Coronary artery (tissue), 2 donors: ENCODE measurements around the gene TMEM63A.

Experiments
- DNase-seq: peaks from one replicate; pipeline ENCODE4 v3.0.0-alpha.2; 2017; ENCODE audit warnings: low spot score
- H3K27ac ChIP-seq, 2 donors: fragments of 200-600 bp; sonication (generic); one replicate each; pipeline ENCODE4 v1.5.1; 2016 to 2019
- H3K4me3 ChIP-seq: fragments of 200-600 bp; sonication (generic); 2 replicates; pipeline ENCODE4 v1.5.1; 2016; ENCODE audit warnings: mild to moderate bottlenecking, moderate library complexity
- TF ChIP-seq, protein P1 (sequence below): fragments of 200-600 bp; sonication (generic); IDR thresholded peaks from one replicate; pipeline ENCODE4 v1.5.1; 2019; ENCODE audit warnings: antibody characterized with exemption

The TMEM63A gene

DNA sequence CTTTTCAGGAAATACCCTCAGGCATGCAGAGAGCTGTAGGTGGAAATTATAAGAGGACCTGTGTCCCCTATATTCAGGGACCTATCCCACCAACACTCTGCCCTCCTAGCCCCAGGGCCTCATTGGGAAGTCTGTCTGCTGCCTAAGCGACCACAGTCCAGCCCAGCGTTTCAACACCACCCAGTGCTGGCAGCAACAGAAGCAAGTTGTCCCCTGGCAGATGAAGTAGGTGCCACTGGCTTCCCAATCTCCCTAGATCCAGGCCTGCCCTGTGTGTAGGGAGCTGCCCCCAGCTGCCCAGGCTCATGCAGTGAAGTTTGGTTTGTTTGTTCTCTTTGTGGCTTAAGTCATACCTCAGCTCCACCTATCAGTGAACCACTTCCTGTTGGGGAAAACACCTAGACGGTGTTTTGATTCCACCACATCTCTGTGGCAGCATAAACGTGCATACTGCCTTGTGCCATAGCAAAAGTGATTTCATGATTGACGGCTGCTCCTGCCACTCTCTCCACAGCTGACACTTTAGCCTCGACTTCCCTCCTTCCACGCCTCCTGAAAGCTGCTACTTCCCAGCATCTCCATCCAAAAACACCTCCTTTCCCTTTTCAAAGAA is 14.9 kb upstream of the TMEM63A start:
- TF ChIP-seq, protein P1, sequence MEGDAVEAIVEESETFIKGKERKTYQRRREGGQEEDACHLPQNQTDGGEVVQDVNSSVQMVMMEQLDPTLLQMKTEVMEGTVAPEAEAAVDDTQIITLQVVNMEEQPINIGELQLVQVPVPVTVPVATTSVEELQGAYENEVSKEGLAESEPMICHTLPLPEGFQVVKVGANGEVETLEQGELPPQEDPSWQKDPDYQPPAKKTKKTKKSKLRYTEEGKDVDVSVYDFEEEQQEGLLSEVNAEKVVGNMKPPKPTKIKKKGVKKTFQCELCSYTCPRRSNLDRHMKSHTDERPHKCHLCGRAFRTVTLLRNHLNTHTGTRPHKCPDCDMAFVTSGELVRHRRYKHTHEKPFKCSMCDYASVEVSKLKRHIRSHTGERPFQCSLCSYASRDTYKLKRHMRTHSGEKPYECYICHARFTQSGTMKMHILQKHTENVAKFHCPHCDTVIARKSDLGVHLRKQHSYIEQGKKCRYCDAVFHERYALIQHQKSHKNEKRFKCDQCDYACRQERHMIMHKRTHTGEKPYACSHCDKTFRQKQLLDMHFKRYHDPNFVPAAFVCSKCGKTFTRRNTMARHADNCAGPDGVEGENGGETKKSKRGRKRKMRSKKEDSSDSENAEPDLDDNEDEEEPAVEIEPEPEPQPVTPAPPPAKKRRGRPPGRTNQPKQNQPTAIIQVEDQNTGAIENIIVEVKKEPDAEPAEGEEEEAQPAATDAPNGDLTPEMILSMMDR, result no peak
- DNase-seq, result no peak
- Histone ChIP-seq H3K27ac (no peak overlapping the region), H3K4me3 (no peak overlapping the region)

DNA sequence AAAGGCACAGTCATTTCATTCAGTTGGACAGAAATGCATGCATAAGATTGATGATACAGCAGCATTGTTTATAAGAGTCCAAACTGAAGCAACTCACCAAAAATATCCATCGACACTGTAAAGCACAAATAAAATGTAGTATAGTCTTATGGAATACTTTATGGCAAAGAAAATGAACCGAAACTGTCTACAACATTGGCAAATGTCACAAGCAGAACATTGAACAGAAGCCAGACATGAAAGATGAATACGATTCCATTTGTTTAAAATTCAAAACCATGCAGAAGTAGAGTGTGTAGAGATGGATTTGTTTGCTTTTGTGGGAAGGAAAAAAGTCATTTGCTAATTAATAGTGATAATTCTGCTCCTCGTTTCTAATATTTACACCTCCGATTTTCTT is 14.3 kb upstream of the TMEM63A start:
- TF ChIP-seq, protein P1, result no peak

DNA sequence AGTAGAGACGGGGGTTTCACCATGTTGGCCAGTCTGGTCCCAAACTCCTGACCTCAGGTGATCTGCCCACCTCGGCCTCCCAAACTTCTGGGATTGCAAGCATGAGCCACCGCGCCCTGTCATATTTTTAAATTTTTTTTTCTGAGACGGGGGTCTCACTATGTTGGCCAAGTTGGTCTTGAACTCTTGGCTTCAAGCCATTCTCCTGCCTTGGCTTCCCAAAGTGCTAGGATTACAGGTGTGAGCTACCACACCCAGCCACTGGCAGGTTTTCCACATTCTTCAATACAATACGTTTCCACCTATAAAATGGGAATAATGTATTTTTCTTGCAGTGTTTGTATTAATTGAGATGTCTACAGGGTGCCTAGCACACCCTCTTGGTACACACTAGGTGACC is 10.1 kb upstream of the TMEM63A start:
- Histone ChIP-seq H3K27ac (no peak overlapping the region), H3K4me3 (no peak overlapping the region)
- no peak for DNase-seq
- TF ChIP-seq, protein P1, result no peak

More for the DNA sequence above, 14.3 kb upstream of the TMEM63A start:
- no peak for DNase-seq
- H3K4me3 ChIP-seq, result no peak overlapping the region
- no peak overlapping the region for H3K27ac ChIP-seq

DNA sequence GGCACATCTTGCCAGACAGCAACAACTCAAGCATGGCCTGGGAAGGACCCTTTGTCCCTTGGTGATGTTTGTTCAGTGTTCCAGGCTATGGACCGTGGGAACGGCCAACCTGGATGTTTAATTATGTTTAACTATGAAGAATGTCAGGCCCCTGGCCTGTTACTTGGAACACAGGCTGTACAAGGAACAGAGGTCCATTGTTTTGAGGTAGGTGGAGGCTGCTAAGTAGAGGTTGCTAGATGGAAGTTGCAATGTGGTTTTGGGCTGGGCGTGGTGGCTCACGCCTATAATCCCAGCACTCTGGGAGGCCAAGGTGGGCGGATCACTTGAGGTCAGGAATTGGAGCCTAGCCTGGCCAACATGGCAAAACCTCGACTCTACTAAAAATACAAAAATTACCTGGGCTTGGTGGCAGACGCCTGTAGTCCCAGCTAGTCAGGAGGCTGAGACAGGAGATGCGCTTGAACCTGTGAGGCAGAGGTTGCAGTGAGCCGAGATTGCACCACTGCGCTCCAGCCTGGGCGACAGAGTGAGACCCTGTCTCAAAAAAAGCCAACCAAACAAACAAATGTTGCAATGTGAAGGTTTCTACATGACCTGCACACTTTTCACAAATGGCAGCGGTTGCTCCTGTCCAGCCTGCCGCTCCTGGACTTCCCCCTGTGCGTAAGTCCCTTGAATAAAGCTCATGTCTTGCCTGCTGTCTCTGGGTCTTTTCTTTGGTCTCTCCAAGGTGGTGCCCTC is 9.2 kb upstream of the TMEM63A start:
- TF ChIP-seq, protein P1, result no peak
- Histone ChIP-seq H3K27ac (no peak overlapping the region), H3K4me3 (no peak overlapping the region)
- no peak for DNase-seq

DNA sequence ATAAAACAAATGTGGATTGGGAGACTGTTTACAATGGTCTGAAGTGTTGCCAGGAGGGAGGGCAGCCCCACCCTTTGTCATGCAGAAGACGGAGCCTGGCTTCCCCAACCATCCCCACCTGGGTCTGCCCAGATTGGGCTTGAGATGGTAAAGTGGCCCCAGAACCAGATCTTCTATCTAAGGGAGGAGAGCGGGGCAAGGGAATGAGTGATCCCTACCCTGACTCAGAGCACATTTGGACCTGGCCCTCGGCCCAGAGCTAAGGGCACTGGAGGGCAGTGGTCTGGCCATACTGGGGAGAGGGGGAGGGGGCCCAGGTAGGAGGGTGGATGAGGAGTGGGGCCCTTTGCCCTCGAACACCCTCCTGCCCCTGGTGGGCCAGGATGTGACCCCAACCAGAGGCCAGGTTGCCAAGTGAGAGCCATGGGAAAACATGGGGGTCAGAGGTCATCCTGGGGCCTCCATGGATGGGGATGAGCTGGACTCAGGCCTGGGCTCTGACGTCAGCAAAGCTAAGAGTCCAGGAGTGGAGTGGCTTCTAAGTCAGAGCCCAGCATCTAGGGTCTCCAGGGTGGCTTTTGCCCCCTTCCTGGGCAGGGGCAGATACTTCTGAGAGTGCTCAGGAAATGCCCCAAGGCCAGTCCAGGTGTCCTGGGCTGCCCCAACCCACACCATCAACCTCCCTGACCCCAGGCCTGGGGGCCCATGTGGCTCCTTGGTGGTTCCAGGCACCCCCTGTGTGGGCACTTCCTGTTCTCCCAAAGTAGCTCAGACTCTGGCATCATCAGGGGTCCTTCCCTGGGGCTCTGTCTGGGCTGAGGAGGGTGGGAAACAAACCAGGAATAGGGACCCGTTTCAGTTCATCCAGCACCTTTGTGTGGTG is 8.4 kb upstream of the TMEM63A start:
- TF ChIP-seq, protein P1, result no peak
- no peak overlapping the region for H3K27ac ChIP-seq
- DNase-seq, result no peak
- H3K4me3 ChIP-seq, result no peak overlapping the region

DNA sequence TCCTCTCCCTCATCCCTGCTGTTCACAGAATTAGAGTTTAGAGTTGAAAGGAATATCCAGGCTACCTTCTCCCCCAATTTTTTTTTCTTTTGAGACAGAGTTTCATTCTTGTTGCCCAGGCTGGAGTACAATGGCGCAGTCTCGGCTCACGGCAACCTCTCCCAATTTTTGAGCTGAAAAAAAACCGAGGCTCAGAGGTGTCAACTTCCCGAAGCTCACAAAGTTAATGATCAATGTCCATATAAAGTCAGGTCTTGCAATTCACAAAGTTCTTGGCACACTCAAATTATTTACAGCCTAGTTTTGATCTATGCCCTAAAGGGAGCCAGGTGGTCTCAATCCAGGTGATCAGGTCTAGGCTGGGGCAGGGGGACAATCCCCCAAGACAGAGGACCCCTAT is 7.6 kb upstream of the TMEM63A start:
- TF ChIP-seq, protein P1, result no peak
- Histone ChIP-seq H3K4me3 (no peak overlapping the region), H3K27ac (no peak overlapping the region)
- DNase-seq, result no peak
